ENCODE results near the gene HSPBAP1.
"Not testable (repeated sequence)": the region's sequence is repeated elsewhere in the genome, so short reads cannot be mapped to it uniquely, and the experiment has no call there.

HSPBAP1 gene

DNA sequence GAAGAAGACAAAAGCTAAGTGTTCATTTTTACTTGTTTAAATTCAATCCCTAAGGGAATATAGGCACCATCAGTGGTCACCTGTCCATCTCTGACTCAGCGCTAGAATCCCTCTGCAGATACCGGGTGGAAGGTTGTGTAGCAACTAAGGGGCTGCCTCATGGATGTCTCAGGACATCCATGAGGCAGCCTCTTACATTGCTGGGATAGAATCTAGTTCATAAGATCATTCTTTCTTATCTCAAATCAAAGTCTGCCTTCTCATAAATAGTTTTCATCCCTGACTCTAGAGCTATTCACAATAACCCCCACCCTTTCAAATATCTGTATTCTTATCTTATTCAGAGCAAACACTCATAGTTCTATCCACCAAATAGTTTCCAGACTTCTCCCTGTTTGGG lies 38.1 kb downstream of the HSPBAP1 start:
- TF ChIP-seq, protein P1, sequence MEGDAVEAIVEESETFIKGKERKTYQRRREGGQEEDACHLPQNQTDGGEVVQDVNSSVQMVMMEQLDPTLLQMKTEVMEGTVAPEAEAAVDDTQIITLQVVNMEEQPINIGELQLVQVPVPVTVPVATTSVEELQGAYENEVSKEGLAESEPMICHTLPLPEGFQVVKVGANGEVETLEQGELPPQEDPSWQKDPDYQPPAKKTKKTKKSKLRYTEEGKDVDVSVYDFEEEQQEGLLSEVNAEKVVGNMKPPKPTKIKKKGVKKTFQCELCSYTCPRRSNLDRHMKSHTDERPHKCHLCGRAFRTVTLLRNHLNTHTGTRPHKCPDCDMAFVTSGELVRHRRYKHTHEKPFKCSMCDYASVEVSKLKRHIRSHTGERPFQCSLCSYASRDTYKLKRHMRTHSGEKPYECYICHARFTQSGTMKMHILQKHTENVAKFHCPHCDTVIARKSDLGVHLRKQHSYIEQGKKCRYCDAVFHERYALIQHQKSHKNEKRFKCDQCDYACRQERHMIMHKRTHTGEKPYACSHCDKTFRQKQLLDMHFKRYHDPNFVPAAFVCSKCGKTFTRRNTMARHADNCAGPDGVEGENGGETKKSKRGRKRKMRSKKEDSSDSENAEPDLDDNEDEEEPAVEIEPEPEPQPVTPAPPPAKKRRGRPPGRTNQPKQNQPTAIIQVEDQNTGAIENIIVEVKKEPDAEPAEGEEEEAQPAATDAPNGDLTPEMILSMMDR (conservative IDR thresholded peaks at IDR 0.05), result no peak
- no peak for TF ChIP-seq ZFX (IDR thresholded peaks at IDR 0.05)
- no peak overlapping the region for H3K27ac ChIP-seq

GRCh38 chr3:122754929-122755328 lies 38.7 kb downstream of the HSPBAP1 start:
- H3K27ac ChIP-seq, result no peak overlapping the region
- TF ChIP-seq ZFX (IDR thresholded peaks at IDR 0.05), result no peak
- TF ChIP-seq, protein P1 (conservative IDR thresholded peaks at IDR 0.05), result peak; percentile 96

DNA sequence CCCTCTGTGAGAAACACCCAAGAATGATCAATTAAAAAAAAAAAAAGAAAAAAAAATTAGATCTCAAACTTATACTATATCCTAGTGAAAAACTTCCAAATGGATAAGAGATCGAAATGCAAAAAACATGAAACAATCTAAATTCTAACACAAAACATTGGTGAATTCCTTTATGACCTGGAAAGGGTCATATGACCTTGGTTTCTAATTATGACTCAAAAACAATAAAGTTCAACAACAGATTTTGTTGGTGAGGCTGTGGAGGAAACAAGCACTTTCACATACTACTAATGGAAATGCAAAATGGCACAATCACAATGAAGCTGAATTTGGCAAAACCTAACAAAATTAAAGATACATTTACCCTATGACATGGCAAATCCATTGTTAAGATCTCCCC lies 45.3 kb downstream of the HSPBAP1 start:
- TF ChIP-seq, protein P1 (conservative IDR thresholded peaks at IDR 0.05), result no peak
- no peak for TF ChIP-seq ZFX (IDR thresholded peaks at IDR 0.05)
- no peak overlapping the region for H3K27ac ChIP-seq

- not testable (repeated sequence) for H3K27ac ChIP-seq
These were observed 46.3 kb downstream of the HSPBAP1 start for GRCh38 chr3:122747295-122747694.

- no peak overlapping the region for H3K27ac ChIP-seq
- TF ChIP-seq, protein P1 (conservative IDR thresholded peaks at IDR 0.05), result no peak
- TF ChIP-seq ZFX (IDR thresholded peaks at IDR 0.05), result no peak
These were observed 48.1 kb downstream of the HSPBAP1 start for GRCh38 chr3:122745369-122746021.

- TF ChIP-seq ZFX (IDR thresholded peaks at IDR 0.05), result no peak
- TF ChIP-seq, protein P1 (conservative IDR thresholded peaks at IDR 0.05), result no peak
- H3K27ac ChIP-seq, result no peak overlapping the region
These were observed 50.0 kb downstream of the HSPBAP1 start for GRCh38 chr3:122743581-122744120.

DNA sequence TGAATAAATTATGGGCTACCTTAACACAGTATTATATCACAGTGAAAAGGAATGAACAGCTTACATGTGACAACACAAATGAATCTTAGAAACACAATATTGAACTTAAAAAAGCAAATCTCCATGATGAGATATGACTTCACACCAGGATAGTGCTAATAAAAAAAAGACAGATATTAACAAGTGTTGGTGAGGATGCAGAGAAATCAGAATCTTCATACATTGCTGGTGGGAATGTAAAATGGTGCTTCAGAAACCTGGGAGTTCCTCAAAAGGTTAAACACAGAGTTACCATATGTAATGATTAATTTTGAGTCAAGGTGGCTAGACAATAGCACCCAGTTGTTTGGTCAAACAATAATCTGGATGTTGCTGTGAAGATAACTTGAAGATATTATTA lies 51.4 kb downstream of the HSPBAP1 start:
- no peak overlapping the region for H3K27ac ChIP-seq
- TF ChIP-seq, protein P1 (conservative IDR thresholded peaks at IDR 0.05), result no peak
- no peak for TF ChIP-seq ZFX (IDR thresholded peaks at IDR 0.05)

GRCh38 chr3:122739172-122739571 lies 54.5 kb downstream of the HSPBAP1 start:
- TF ChIP-seq, protein P1 (conservative IDR thresholded peaks at IDR 0.05), result no peak
- TF ChIP-seq ZFX (IDR thresholded peaks at IDR 0.05), result no peak
- no peak overlapping the region for H3K27ac ChIP-seq

GRCh38 chr3:122732682-122733525 lies 60.7 kb downstream of the HSPBAP1 start:
- H3K27ac ChIP-seq, result not testable (repeated sequence)

All from C4-2B (cell line).